Measurements from ENCODE around the gene ANKS1A.

- no peak for TF ChIP-seq CTCF (tag by site-specific recombination; IDR thresholded peaks at IDR 0.05)
- TF ChIP-seq, protein P1, sequence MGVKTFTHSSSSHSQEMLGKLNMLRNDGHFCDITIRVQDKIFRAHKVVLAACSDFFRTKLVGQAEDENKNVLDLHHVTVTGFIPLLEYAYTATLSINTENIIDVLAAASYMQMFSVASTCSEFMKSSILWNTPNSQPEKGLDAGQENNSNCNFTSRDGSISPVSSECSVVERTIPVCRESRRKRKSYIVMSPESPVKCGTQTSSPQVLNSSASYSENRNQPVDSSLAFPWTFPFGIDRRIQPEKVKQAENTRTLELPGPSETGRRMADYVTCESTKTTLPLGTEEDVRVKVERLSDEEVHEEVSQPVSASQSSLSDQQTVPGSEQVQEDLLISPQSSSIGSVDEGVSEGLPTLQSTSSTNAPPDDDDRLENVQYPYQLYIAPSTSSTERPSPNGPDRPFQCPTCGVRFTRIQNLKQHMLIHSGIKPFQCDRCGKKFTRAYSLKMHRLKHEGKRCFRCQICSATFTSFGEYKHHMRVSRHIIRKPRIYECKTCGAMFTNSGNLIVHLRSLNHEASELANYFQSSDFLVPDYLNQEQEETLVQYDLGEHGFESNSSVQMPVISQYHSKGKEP (tag by site-specific recombination; IDR thresholded peaks at IDR 0.05), result no peak
- TF ChIP-seq, protein P2, sequence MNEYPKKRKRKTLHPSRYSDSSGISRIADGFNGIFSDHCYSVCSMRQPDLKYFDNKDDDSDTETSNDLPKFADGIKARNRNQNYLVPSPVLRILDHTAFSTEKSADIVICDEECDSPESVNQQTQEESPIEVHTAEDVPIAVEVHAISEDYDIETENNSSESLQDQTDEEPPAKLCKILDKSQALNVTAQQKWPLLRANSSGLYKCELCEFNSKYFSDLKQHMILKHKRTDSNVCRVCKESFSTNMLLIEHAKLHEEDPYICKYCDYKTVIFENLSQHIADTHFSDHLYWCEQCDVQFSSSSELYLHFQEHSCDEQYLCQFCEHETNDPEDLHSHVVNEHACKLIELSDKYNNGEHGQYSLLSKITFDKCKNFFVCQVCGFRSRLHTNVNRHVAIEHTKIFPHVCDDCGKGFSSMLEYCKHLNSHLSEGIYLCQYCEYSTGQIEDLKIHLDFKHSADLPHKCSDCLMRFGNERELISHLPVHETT (tag by site-specific recombination; IDR thresholded peaks at IDR 0.05), result no peak
- no peak for TF ChIP-seq ZBTB20 (tag by site-specific recombination; IDR thresholded peaks at IDR 0.05)
These were observed 170.7 kb downstream of the ANKS1A start for GRCh38 chr6:35059596-35060345.

Measured in HEK293 (cell line).